GM19240 (cell line): ENCODE results near the gene CSH1.
"Not testable (repeated sequence)": the region's sequence is repeated elsewhere in the genome, so short reads cannot be mapped to it uniquely, and the experiment has no call there.

Experiments used
- DNase-seq: peaks from one replicate; pipeline ENCODE4 v3.0.0; 2011; ENCODE audit warnings: low spot score; ENCODE audit not compliant: insufficient read length

The CSH1 gene

GRCh38 chr17:63904796-63905195 is 8.4 kb upstream of the CSH1 start:
- DNase-seq: not testable (repeated sequence)

GRCh38 chr17:63903787-63904201 is 7.4 kb upstream of the CSH1 start:
- DNase-seq: not testable (repeated sequence)

GRCh38 chr17:63901971-63902370 is 5.6 kb upstream of the CSH1 start:
- DNase-seq: not testable (repeated sequence)

- not testable (repeated sequence) for DNase-seq
These were observed 2.8 kb upstream of the CSH1 start for GRCh38 chr17:63898899-63899798.

- DNase-seq: not testable (repeated sequence)
These were observed 1.6 kb downstream of the CSH1 start for GRCh38 chr17:63894821-63895220.

- not testable (repeated sequence) for DNase-seq
These were observed 2.4 kb downstream of the CSH1 start for GRCh38 chr17:63894021-63894420.

- DNase-seq: not testable (repeated sequence)
These were observed 3.9 kb downstream of the CSH1 start for GRCh38 chr17:63892316-63893037.

GRCh38 chr17:63889026-63889848 is 7.1 kb downstream of the CSH1 start:
- DNase-seq: not testable (repeated sequence)

GRCh38 chr17:63885119-63885518 is 11.3 kb downstream of the CSH1 start:
- DNase-seq: not testable (repeated sequence)

- DNase-seq: not testable (repeated sequence)
These were observed 13.7 kb downstream of the CSH1 start for GRCh38 chr17:63882626-63883126.

- peak; percentile 38 for DNase-seq
These were observed 14.3 kb downstream of the CSH1 start, which contains the start of gene GH2 for GRCh38 chr17:63881935-63882601. Gene GH2 (minus strand): TSS chr17:63881944. CDS start chr17:63881801, 143 bp downstream.

- not testable (repeated sequence) for DNase-seq
These were observed 15.0 kb downstream of the CSH1 start for GRCh38 chr17:63881337-63881736.

- no peak for DNase-seq
These were observed 15.7 kb downstream of the CSH1 start for GRCh38 chr17:63880706-63881105.

- DNase-seq: not testable (repeated sequence)
These were observed 18.0 kb downstream of the CSH1 start for GRCh38 chr17:63878413-63878812.

- DNase-seq: not testable (repeated sequence)
These were observed 21.7 kb downstream of the CSH1 start for GRCh38 chr17:63874693-63875092.

GRCh38 chr17:63874061-63874626 is 22.2 kb downstream of the CSH1 start:
- DNase-seq: not testable (repeated sequence)

GRCh38 chr17:63873577-63873976 is 22.8 kb downstream of the CSH1 start, which contains the start of gene CSH2:
Gene CSH2 (minus strand): TSS chr17:63873677. CDS start chr17:63873614, 63 bp downstream.
- not testable (repeated sequence) for DNase-seq

- not testable (repeated sequence) for DNase-seq
These were observed 24.6 kb downstream of the CSH1 start for GRCh38 chr17:63871646-63872365.

GRCh38 chr17:63870292-63870665 is 26.1 kb downstream of the CSH1 start:
- not testable (repeated sequence) for DNase-seq
